ENCODE data around the gene PTPRN2.
"Not testable (repeated sequence)": the region's sequence is repeated elsewhere in the genome, so short reads cannot be mapped to it uniquely, and the experiment has no call there.

PTPRN2 gene

DNA sequence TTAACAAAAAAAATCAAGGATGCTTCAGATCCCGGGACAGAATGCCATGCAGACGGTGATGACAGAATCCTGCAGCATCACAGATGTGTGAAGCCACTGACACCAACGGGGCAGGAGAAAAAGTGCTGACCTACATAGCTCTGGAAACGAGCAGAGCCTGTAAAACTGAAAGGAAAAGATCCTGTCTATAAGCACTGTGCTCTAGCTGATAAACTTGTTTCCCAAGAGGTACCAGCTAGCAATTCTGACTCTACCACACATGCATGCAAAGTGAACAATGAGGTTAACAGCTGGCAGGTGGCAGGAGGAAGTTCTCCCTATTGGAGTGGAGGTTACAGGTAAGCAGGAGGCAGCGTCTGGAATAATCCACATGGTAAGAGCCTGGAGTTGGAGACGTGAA, 75.6 kb downstream of the PTPRN2 start:
- Mint-ChIP-seq H3K27ac (no peak overlapping the region), H3K36me3 (ENCODE audit: low read depth) (no peaks in the 10 kb centered on the region), H3K9me3 (peaks cover 48% of the 10 kb centered on the region), H3K27me3 (ENCODE audit: low read depth, poor library complexity) (peaks cover 18% of the 10 kb centered on the region), H3K4me1 (peaks cover 7% of the 10 kb centered on the region), H3K4me3 (no peak overlapping the region)
- TF ChIP-seq, protein P1, sequence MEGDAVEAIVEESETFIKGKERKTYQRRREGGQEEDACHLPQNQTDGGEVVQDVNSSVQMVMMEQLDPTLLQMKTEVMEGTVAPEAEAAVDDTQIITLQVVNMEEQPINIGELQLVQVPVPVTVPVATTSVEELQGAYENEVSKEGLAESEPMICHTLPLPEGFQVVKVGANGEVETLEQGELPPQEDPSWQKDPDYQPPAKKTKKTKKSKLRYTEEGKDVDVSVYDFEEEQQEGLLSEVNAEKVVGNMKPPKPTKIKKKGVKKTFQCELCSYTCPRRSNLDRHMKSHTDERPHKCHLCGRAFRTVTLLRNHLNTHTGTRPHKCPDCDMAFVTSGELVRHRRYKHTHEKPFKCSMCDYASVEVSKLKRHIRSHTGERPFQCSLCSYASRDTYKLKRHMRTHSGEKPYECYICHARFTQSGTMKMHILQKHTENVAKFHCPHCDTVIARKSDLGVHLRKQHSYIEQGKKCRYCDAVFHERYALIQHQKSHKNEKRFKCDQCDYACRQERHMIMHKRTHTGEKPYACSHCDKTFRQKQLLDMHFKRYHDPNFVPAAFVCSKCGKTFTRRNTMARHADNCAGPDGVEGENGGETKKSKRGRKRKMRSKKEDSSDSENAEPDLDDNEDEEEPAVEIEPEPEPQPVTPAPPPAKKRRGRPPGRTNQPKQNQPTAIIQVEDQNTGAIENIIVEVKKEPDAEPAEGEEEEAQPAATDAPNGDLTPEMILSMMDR (IDR thresholded peaks at IDR 0.05) = no peak
- DNase-seq = no peak

DNA sequence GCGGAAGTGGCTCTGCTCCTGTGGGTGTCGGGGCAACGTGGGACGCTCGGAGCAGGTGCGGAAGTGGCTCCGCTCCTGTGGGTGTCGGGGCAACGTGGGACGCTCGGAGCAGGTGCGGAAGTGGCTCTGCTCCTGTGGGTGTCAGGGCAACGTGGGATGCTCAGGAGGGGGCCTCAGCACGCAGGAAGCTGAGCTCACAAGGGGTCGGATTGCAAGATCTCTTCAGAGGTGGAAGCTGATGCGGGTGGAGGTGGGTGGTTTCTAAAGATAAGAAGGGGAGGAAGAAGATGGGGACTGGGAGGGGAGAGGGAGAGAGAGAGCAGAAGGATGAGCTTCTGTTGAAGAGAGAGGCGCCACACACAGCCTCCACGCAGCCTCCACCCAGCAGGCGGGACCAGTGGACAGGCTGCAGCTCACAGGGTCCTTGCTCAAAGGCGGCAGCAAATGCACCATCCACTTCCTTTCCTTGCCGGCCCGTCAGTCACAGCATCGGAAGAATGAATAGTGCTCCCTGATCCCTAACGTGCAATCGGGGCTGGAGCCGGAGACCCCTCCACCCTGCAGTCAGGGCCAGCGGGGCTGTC, 78.7 kb downstream of the PTPRN2 start:
- no peak overlapping the region for H3K27ac Mint-ChIP-seq
- H3K36me3 Mint-ChIP-seq (ENCODE audit: low read depth) = no peaks in the 10 kb centered on the region
- peaks cover 19% of the 10 kb centered on the region for H3K27me3 Mint-ChIP-seq (ENCODE audit: low read depth, poor library complexity)
- TF ChIP-seq, protein P1 (IDR thresholded peaks at IDR 0.05) = no peak
- H3K4me1 Mint-ChIP-seq = peaks cover 7% of the 10 kb centered on the region
- peaks cover 66% of the 10 kb centered on the region for H3K9me3 Mint-ChIP-seq
- DNase-seq = no peak
- H3K4me3 Mint-ChIP-seq = no peak overlapping the region

GRCh38 chr7:158508321-158508720, 79.3 kb downstream of the PTPRN2 start:
- not testable (repeated sequence) for H3K36me3 Mint-ChIP-seq (ENCODE audit: low read depth); H3K27ac Mint-ChIP-seq; DNase-seq; H3K4me1 Mint-ChIP-seq; H3K4me3 Mint-ChIP-seq
- H3K27me3 Mint-ChIP-seq (ENCODE audit: low read depth, poor library complexity) = peaks cover 19% of the 10 kb centered on the region
- peaks cover 69% of the 10 kb centered on the region for H3K9me3 Mint-ChIP-seq

DNA sequence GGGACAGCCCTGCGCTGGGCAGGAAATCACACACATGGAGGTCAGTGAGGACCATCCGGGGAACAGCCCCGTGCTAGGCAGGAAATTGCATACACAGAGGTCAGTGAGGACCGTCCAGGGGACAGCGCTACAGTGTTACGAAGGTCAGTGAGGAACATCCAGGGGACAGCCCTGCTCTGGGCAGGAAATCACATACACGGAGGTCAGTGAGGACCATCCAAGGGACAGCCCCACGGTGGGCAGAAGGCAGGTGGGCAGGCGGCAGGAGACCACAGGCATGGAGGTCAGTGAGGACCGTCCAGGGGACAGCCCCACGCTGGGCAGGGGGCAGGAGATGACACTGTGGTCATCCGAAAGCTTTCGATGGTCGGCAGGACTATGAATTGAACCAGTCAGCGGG, 79.7 kb downstream of the PTPRN2 start:
- peaks cover 19% of the 10 kb centered on the region for H3K27me3 Mint-ChIP-seq (ENCODE audit: low read depth, poor library complexity)
- DNase-seq = no peak
- H3K4me1 Mint-ChIP-seq = peaks cover 7% of the 10 kb centered on the region
- peaks cover 68% of the 10 kb centered on the region for H3K9me3 Mint-ChIP-seq
- no peak overlapping the region for H3K27ac Mint-ChIP-seq
- TF ChIP-seq, protein P1 (IDR thresholded peaks at IDR 0.05) = no peak
- no peak overlapping the region for H3K4me3 Mint-ChIP-seq
- H3K36me3 Mint-ChIP-seq (ENCODE audit: low read depth) = no peaks in the 10 kb centered on the region

DNA sequence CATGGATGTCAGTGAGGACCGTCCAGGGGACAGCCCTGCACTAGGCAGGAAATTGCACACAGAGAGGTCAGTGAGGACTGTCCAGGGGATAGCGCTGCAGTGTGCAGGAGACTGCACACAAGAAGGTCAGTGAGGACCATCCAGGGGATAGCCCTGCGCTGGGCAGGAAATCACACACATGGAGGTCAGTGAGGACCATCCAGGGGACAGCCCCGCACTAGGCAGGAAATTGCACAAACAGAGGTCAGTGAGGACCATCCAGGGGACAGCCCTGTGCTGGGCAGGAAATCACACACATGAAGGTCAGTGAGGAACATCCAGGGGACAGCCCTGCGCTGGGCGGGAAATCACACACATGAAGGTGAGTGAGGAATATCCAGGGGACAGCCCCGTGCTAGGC, 80.4 kb downstream of the PTPRN2 start:
- DNase-seq; H3K36me3 Mint-ChIP-seq (ENCODE audit: low read depth); H3K4me1 Mint-ChIP-seq; H3K4me3 Mint-ChIP-seq: not testable (repeated sequence)
- Mint-ChIP-seq H3K9me3 (peaks cover 60% of the 10 kb centered on the region), H3K27me3 (ENCODE audit: low read depth, poor library complexity) (peaks cover 14% of the 10 kb centered on the region), H3K27ac (peak overlapping the region; percentile 96)

- peaks cover 7% of the 10 kb centered on the region for H3K4me1 Mint-ChIP-seq
- H3K27ac Mint-ChIP-seq = no peak overlapping the region
- TF ChIP-seq, protein P1 (IDR thresholded peaks at IDR 0.05) = no peak
Measured at GRCh38 chr7:158506626-158507025, 81.0 kb downstream of the PTPRN2 start.

DNA sequence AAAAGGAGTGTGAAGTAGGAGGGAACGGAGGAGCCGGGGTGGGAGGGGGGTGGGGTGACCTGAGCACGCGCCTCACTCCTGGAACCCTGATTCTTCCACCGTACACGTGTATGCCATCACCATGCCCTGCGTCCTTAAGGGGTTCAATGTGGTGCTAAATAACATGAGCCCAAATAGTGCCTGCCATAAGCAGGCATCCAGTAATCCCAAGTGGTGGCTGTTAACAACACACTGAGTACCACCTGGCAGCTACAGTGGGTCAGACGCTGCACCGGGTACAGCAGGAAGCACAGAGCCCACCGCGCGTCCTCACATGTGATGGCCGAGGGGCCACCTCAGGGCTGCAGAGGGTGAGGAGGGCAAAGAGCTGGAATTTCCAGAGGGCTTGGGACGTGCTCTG, 81.9 kb downstream of the PTPRN2 start:
- H3K27me3 Mint-ChIP-seq (ENCODE audit: low read depth, poor library complexity) = peaks cover 21% of the 10 kb centered on the region
- H3K36me3 Mint-ChIP-seq (ENCODE audit: low read depth) = no peaks in the 10 kb centered on the region
- H3K4me3 Mint-ChIP-seq = no peak overlapping the region
- peaks cover 46% of the 10 kb centered on the region for H3K9me3 Mint-ChIP-seq
- TF ChIP-seq, protein P1 (IDR thresholded peaks at IDR 0.05) = no peak
- DNase-seq = no peak
- no peak overlapping the region for H3K27ac Mint-ChIP-seq
- H3K4me1 Mint-ChIP-seq = peaks cover 7% of the 10 kb centered on the region

More at GRCh38 chr7:158506626-158507025, 81.0 kb downstream of the PTPRN2 start:
- no peak for DNase-seq
- no peak overlapping the region for H3K4me3 Mint-ChIP-seq
- peaks cover 17% of the 10 kb centered on the region for H3K27me3 Mint-ChIP-seq (ENCODE audit: low read depth, poor library complexity)
- no peaks in the 10 kb centered on the region for H3K36me3 Mint-ChIP-seq (ENCODE audit: low read depth)
- H3K9me3 Mint-ChIP-seq = peaks cover 55% of the 10 kb centered on the region

All from nephron progenitor cell (in vitro differentiated cells).